Measurements from ENCODE around the gene BPNT1. TPM values are rescaled to one million over a fixed set of nuclear protein-coding genes. Genes with fewer than 3 reads are reported as not detected.

BPNT1 gene
- total and polyA plus RNA-seq, 2 of the 8 experiments (the other 6 are each of a cell fraction or from before 2014, with no cell fraction given): 13.2 to 16.3 TPM

- H3K56ac ChIP-seq (replicated peaks; ENCODE audit: insufficient read length, low read depth, low read length): no peak overlapping the region
- H3K23ac ChIP-seq (ENCODE audit: insufficient read length): no peak overlapping the region
- H3K9ac ChIP-seq (replicated peaks in 1 of 4; ENCODE audit: extremely low read depth in 1 of 4, low read depth in 3 of 4, low read length in 3 of 4): no peak overlapping the region
- no peak overlapping the region for H2BK120ac ChIP-seq (replicated peaks; ENCODE audit: low read depth, low read length)
- ChIA-PET POLR2A (ENCODE audit: partially characterized antibody) (no interaction called here), CTCF (ENCODE audit: partially characterized antibody) (interaction anchor here (0.7 to 1.2 kb wide), 2 partner anchors 37 to 81 kb away, joined by 3 to 4 read pairs; no protein-coding TSS in a partner anchor)
- FAIRE-seq (no peak), DNase-seq (ENCODE audit: low read depth in 1 of 2, low spot score in 2 of 2) (no peak)
- no peak overlapping the region for H2AK5ac ChIP-seq (ENCODE audit: low read depth, low read length)
- no peaks in the 10 kb centered on the region for H3K79me2 ChIP-seq (ENCODE audit: control insufficient read depth in 1 of 2, insufficient read depth in 2 of 2, low read length in 2 of 2)
- no peak overlapping the region for H3K18ac ChIP-seq (ENCODE audit: extremely low read depth, low read length)
- no peak overlapping the region for H4K8ac ChIP-seq (ENCODE audit: extremely low read depth, insufficient read depth, low read length)
- no peak overlapping the region for H2BK15ac ChIP-seq (ENCODE audit: low read length)
- no peak overlapping the region for H3K14ac ChIP-seq (ENCODE audit: insufficient read length)
- no peak overlapping the region for H2BK5ac ChIP-seq (ENCODE audit: low read depth, low read length)
- H4K91ac ChIP-seq (replicated peaks; ENCODE audit: insufficient read length, low read length): no peak overlapping the region
- peaks cover 5 to 65% (median 31%) of the 10 kb centered on the region in 4 experiments for H3K36me3 ChIP-seq (ENCODE audit: control insufficient read depth in 2 of 4, insufficient read depth in 4 of 4, low read length in 3 of 4)
- H3K23me2 ChIP-seq (ENCODE audit: low read depth, low read length): no peaks in the 10 kb centered on the region
- H3K4ac ChIP-seq (replicated peaks; ENCODE audit: insufficient read length, low read depth, low read length): no peak overlapping the region
- no peaks in the 10 kb centered on the region for H3K79me1 ChIP-seq (ENCODE audit: low read depth, low read length)
- H3K27ac ChIP-seq (ENCODE audit: low read depth, low read length): no peak overlapping the region
- H4K5ac ChIP-seq (ENCODE audit: insufficient read length, low read depth, low read length): no peak overlapping the region
- H3K4me2 ChIP-seq (ENCODE audit: insufficient read depth in 1 of 2, low read depth in 2 of 2, low read length in 2 of 2): no peak overlapping the region
- no peaks in the 10 kb centered on the region for H3K9me3 ChIP-seq (ENCODE audit: insufficient read depth in 2 of 2, low read depth in 1 of 2, low read length in 1 of 2)
- H2BK20ac ChIP-seq (ENCODE audit: low read length): no peak overlapping the region
- H2BK12ac ChIP-seq (ENCODE audit: low read depth, low read length): no peak overlapping the region
- no peaks in the 10 kb centered on the region for H3K27me3 ChIP-seq (replicated peaks in 1 of 4; ENCODE audit: control insufficient read depth in 3 of 4, extremely low read depth in 1 of 4, insufficient read depth in 3 of 4, low read length in 3 of 4)
- H3K4me1 ChIP-seq (replicated peaks in 1 of 4; ENCODE audit: control insufficient read depth in 3 of 4, insufficient read depth in 4 of 4, low read length in 3 of 4): no peaks in the 10 kb centered on the region
- no peak overlapping the region for H2AFZ ChIP-seq (ENCODE audit: low read length)
- H4K20me1 ChIP-seq (replicated peaks in 1 of 2; ENCODE audit: control insufficient read depth in 1 of 2, insufficient read depth in 2 of 2, low read length in 2 of 2): no peaks in the 10 kb centered on the region
- H3K4me3 ChIP-seq (ENCODE audit: extremely low read depth in 1 of 4, insufficient read depth in 2 of 4, low read depth in 3 of 4, low read length in 4 of 4): no peak overlapping the region
- no peak; the same call in 1 of the 2 replicates for TF ChIP-seq MAFK (IDR thresholded peaks at IDR 0.05; ENCODE audit: low read depth, low read length)
- TF ChIP-seq KDM5A (IDR thresholded peaks at IDR 0.05; ENCODE audit: low read length): no peak
- no peak for TF ChIP-seq CBX8 (IDR thresholded peaks at IDR 0.05; ENCODE audit: borderline replicate concordance, low read depth, low read length)
- no peak for TF ChIP-seq BACH1 (IDR thresholded peaks at IDR 0.05; ENCODE audit: low read length)
- no peak for TF ChIP-seq FOSL1 (IDR thresholded peaks at IDR 0.05; ENCODE audit: insufficient read depth, low read depth, low read length)
- TF ChIP-seq ASH2L (IDR thresholded peaks at IDR 0.05; ENCODE audit: low read length): no peak
- no peak for TF ChIP-seq SUZ12 (IDR thresholded peaks at IDR 0.05; ENCODE audit: low read length)
- TF ChIP-seq KDM1A (IDR thresholded peaks at IDR 0.05; ENCODE audit: borderline replicate concordance, low read length): no peak
- no peak for TF ChIP-seq SP2 (IDR thresholded peaks at IDR 0.05; ENCODE audit: low read length)
- TF ChIP-seq CTBP2 (IDR thresholded peaks at IDR 0.05; ENCODE audit: borderline replicate concordance, insufficient read depth, insufficient read length, low read length): no peak
- no peak for TF ChIP-seq GTF2F1 (IDR thresholded peaks at IDR 0.05; ENCODE audit: borderline replicate concordance, low read depth, low read length)
- TF ChIP-seq SAP30 (IDR thresholded peaks at IDR 0.05; ENCODE audit: insufficient read depth, insufficient replicate concordance, low read length): no peak
- TF ChIP-seq CTCF (IDR thresholded peaks at IDR 0.05; ENCODE audit: control extremely low read depth in 1 of 3, insufficient read depth in 1 of 3, low read depth in 1 of 3, low read length in 3 of 3): no peak
Observed at GRCh38 chr1:220019071-220019470, 70.5 kb downstream of the BPNT1 start.
